HUDEP-2 (cell line): ENCODE data around the gene MFSD12.
A peak's percentile ranks its signal among the peaks of the same experiment; 100 is the strongest.

Experiments used
- DNase-seq, 76 experiments: peaks; one replicate each; lab custom pipeline; 2025; ENCODE audit not compliant: unreplicated experiment in 76 of 76; lab: John Stamatoyannopoulos, UW

MFSD12 gene

DNA sequence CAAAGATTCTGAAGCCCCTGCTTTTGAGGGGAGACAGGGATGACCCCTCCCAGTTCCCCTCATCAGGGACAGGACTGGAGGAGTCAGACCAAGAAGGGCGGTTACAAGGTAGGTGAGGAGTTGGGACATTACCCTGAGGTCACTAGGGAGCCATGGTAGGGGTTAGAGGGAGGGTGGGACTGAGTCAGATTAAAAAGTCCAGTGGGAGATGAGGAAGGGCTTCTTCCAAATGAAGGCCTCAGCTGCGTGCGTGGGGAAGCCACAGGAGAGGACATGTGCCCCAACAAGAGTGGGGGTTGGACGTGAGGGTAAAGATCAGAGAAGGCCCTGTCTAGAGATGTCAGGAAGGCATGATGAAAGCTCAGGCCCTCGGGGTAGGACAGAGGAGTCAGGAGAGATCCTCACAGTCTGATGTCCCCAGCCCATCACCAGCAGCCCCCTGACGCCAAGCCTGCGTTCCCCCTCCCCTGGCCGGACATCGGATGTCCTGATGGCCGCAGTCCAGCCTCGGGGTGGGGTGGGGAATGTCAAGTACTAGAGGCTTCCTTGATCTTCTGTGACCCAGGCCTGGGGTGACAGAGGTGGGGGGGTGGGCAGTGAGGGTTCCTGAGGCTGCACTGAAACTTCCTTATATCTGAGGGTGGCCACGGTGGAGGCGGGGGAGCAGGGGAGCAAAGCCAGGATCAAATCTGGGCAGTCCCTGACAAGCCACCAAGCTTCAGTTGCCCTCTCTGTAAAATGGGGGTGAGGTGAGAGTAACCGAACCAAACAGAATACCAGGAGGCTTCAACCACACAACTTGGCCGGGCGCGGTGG is 6.5 kb upstream of the MFSD12 start:
- no peak for DNase-seq

DNA sequence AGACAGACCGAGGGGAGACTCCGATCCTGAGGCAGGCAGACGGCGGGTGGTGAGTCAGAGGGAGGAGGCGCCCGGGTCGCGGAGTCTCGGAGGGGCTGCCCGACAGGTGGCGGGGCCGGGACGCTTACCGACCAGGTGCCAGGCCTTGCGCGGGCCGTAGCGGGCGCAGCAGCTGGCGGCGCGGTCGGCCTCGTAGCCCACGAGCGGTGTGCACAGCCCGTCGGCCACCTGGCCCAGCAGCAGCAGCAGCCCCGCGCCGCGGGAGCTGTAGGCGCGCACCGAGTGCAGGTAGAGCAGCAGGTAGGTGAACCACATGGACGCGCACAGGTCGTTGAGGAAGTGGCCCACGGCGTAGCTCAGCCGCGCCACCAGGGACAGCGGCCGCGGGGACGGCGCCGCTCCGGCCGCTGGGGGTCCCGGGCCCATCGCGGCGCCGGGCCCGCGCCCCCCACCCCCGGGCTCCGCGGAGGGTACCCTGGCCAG is 367 bp downstream of the MFSD12 start:
- peak in 29 of 76 experiments; percentile 7 to 55 (median 35) for DNase-seq

DNA sequence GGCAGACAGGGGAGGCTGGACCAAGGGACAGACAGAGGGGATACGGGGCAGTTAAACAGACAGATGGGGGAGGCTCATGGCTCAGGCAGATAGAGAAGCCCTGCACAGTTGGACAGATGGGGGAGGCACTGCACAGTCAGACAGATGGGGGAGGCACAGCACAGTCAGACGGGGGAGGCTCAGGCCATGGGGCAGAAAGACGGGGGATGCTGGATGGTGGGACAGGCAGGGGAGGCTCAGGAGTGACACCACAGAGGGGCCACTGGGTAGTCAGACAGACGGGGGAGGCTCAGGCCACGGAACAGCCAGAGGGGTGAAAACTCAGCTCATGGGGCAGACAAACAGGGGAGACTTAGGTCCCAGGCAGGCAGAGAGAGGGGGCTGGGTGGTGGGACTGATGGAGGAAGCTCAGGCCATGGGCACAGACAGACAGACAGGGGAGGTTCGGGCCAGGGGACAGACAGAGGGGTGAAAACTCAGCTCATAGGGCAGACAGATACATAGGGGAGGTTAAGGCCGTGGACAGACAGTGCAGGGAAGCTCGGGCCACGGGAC is 886 bp downstream of the MFSD12 start:
- DNase-seq = peak in 9 of 76 experiments; percentile 19 to 55 (median 34)

DNA sequence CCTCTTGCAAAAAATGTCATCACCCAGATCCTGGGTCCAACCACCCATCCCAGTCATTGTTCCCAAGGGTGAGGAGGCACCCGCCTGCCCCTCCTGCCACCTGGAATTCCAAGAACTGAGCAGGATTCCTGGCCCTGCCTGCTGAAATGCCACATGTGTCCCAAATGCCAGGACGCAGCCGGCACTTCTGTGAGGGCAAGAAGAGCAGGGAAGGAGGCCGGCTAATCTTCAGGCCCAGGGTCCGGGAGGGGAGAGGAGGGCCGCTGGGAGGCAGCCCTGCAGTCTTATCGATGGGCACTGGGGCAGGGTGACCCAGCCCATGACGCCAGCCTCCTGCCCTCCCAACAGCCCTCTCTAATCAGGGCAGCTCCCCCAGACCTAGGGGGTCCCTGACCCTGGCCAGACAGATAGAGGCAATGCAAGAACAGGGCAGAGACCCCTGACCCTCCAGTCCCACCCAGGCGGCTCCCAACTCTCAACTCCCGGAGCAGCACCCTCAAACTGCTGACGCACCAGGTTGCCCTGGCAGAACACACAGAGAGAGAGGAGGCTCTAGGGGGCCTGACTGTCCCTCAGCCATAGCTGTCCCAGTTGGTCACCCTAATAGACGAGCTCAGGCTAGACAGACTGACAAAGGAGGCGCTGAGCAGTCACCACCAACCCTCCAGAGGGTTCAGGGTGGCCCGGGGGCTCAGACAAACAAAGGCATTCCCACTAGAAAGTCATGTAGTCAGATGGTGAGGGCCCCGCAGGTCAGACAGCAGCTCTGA is 1.5 kb downstream of the MFSD12 start:
- DNase-seq = peak in 13 of 76 experiments; percentile 8 to 63 (median 33)

- DNase-seq = no peak
Measured at GRCh38 chr19:3554254-3555083, 2.9 kb downstream of the MFSD12 start.

GRCh38 chr19:3551792-3552095 is 5.6 kb downstream of the MFSD12 start:
- no peak for DNase-seq

- DNase-seq = no peak
Measured at GRCh38 chr19:3550947-3551791, 6.2 kb downstream of the MFSD12 start.

GRCh38 chr19:3549816-3550215 is 7.6 kb downstream of the MFSD12 start:
- no peak for DNase-seq

DNA sequence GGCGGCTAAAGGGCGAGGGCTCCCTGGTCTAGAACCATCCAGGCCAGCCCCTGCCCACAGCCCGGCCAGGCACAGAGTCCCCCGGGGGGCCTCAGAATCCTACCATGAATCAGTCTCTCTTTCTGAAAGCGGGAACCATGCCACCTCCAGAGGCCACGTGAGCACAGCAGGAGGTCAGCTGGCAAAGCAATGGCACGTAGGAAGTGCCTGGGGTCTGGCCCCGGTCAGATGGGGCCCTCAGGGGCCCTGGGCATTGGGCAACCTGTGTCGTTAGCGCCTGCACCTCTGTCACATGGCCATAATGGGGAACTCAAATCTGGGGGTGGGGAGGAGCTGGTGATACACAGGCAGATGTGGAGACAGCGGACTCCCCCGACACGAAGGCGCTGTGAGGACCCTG is 8.8 kb downstream of the MFSD12 start:
- DNase-seq = no peak

DNA sequence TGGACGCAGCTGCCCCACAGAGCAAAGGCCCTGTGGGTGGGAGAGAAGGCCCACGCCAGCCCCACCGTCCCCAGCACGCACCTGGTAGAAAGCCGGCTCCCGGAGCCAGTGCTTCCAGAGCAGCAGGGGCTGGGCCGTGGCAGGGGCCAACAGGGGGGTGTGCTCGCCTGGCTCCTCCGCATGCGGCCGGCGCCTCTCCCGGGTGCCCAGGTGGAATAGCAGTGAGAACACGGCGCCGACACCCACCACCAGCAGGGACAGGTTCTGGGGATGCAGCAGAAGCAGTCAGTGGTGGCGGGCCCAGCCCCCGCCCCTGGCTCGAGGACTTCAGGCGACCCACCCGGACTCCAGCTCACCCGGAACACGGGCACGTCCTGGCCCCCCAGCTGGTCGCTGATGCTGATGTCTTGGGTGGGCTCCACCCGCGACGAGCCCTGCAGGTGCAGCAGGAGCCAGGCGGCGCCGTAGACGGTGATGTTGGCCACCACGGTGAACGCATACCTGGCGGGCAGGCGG is 9.6 kb downstream of the MFSD12 start:
- DNase-seq = no peak

DNA sequence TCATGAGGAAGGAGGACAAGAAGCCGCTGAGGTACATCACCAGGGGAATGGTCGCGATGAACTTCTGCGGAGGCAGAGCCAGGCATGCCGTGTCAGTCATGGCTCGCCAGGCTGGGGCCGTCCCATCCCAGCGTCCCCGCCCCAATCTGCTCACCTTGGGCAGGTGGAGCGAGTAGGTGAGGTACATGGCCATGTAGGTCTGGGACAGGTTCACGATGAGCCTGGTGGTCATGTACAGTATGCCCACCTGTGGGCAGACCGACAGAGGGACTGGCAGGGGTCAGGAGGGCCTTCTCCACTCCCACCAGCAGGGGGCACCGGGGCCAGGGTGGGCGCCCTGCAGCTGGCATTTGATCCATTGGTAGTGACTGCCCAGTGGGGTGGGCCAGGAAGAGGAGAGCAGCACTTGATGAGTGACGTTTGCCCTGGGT is 10.1 kb downstream of the MFSD12 start:
- peak in 39 of 76 experiments; percentile 13 to 58 (median 30) for DNase-seq

DNA sequence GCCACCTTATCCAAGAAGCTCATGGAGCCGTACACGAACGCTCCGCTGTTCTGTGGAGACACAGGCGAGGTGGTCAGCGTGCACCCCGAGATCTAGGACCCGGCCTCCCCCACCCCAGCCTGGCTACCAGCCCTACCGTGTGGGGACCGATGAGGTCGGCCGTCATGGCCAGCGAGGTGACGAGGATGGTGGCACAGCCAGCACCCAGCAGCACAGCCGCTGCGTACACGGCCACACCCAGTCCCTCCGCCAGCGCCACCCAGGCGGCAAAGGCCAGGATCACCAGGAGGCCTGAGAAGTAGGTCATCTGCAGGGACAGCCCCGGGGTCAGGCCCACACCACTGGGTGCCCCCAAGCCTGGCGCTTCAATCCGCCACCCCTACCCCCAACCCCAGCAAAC is 11.3 kb downstream of the MFSD12 start:
- DNase-seq = no peak

DNA sequence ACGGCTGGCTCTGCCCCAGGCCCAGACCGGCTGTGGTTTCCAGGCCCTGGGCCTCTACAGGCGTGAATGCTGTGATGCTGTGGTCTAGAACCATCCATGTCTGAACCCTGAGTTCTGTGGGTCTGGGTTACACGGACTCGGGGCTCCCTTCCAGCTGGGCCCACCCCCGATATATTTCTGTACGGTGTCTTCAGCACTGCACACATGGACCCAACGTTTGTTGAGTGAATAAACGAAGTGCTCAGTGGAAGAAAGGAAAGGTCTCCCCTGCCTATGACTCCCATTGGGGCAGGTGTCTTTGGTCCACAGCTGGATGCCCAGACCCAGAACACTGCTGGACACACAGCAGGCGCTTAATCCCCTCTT is 11.7 kb downstream of the MFSD12 start:
- no peak for DNase-seq

GRCh38 chr19:3544742-3545668 is 12.4 kb downstream of the MFSD12 start:
- DNase-seq = peak in 69 of 76 experiments; percentile 8 to 96 (median 71)

GRCh38 chr19:3544058-3544376 is 13.4 kb downstream of the MFSD12 start:
- no peak for DNase-seq

GRCh38 chr19:3543150-3544057 is 14.0 kb downstream of the MFSD12 start:
- no peak for DNase-seq

- no peak for DNase-seq
Measured at GRCh38 chr19:3539756-3540118, 17.6 kb downstream of the MFSD12 start.
